KOPT-K1 (cell line): ENCODE data around the gene CXCL17.

Experiments
- H3K27ac ChIP-seq: fragments of 200-600 bp; sonication (generic); 2 replicates; pipeline ENCODE4 v1.5.1; 2016; ENCODE audit warnings: antibody characterized with exemption, mild to moderate bottlenecking, low read depth, low read length; ENCODE audit not compliant: poor library complexity, severe bottlenecking
- H3K36me3 ChIP-seq: fragments of 200-600 bp; sonication (generic); 2 replicates; pipeline ENCODE4 v1.5.1; 2017; ENCODE audit warnings: antibody characterized with exemption, mild to moderate bottlenecking, low read length, moderate library complexity; ENCODE audit not compliant: insufficient read depth
- H3K9me3 ChIP-seq: fragments of 200-600 bp; sonication (generic); 2 replicates; pipeline ENCODE4 v1.5.1; 2017; ENCODE audit warnings: antibody characterized with exemption, low read length, mild to moderate bottlenecking; ENCODE audit not compliant: insufficient read depth, poor library complexity, severe bottlenecking

CXCL17 gene

GRCh38 chr19:42445948-42446347, 3.2 kb upstream of the CXCL17 start:
- no peak overlapping the region for H3K27ac ChIP-seq
- no peaks in the 10 kb centered on the region for H3K9me3 ChIP-seq
- no peaks in the 10 kb centered on the region for H3K36me3 ChIP-seq

- Histone ChIP-seq H3K9me3 (no peaks in the 10 kb centered on the region), H3K27ac (no peak overlapping the region)
These were observed 1.2 kb upstream of the CXCL17 start for GRCh38 chr19:42443944-42444398.

GRCh38 chr19:42441049-42441445, 1.7 kb downstream of the CXCL17 start:
- no peaks in the 10 kb centered on the region for H3K36me3 ChIP-seq
- no peaks in the 10 kb centered on the region for H3K9me3 ChIP-seq
- H3K27ac ChIP-seq = no peak overlapping the region

More at GRCh38 chr19:42443944-42444398, 1.2 kb upstream of the CXCL17 start:
- H3K36me3 ChIP-seq = no peaks in the 10 kb centered on the region

GRCh38 chr19:42440357-42441048, 2.2 kb downstream of the CXCL17 start:
- Histone ChIP-seq H3K27ac (no peak overlapping the region), H3K9me3 (no peaks in the 10 kb centered on the region), H3K36me3 (no peaks in the 10 kb centered on the region)

- Histone ChIP-seq H3K9me3 (no peaks in the 10 kb centered on the region), H3K27ac (no peak overlapping the region), H3K36me3 (no peaks in the 10 kb centered on the region)
These were observed 6.7 kb downstream of the CXCL17 start for GRCh38 chr19:42436006-42436405.

GRCh38 chr19:42435316-42435715, 7.4 kb downstream of the CXCL17 start:
- no peaks in the 10 kb centered on the region for H3K36me3 ChIP-seq
- H3K9me3 ChIP-seq = no peaks in the 10 kb centered on the region
- no peak overlapping the region for H3K27ac ChIP-seq

- Histone ChIP-seq H3K27ac (no peak overlapping the region), H3K9me3 (no peaks in the 10 kb centered on the region), H3K36me3 (no peaks in the 10 kb centered on the region)
These were observed 9.1 kb downstream of the CXCL17 start for GRCh38 chr19:42433503-42434260.

- H3K27ac ChIP-seq = no peak overlapping the region
- H3K36me3 ChIP-seq = no peaks in the 10 kb centered on the region
- H3K9me3 ChIP-seq = no peaks in the 10 kb centered on the region
These were observed 11.3 kb downstream of the CXCL17 start for GRCh38 chr19:42431486-42431885.

- Histone ChIP-seq H3K36me3 (no peaks in the 10 kb centered on the region), H3K9me3 (no peaks in the 10 kb centered on the region), H3K27ac (no peak overlapping the region)
These were observed 14.1 kb downstream of the CXCL17 start for GRCh38 chr19:42428676-42429075.

GRCh38 chr19:42427313-42427712, 15.4 kb downstream of the CXCL17 start, which contains the start of gene LIPE:
TSS of gene LIPE (minus strand) at chr19:42427388. CDS start at chr19:42427149, 239 bp downstream.
- no peak within 1 kb of the TSS for H3K27ac ChIP-seq
- H3K9me3 ChIP-seq = no peaks in the 10 kb centered on the region
- H3K36me3 ChIP-seq = no peaks in the 10 kb centered on the region

- no peaks in the 10 kb centered on the region for H3K36me3 ChIP-seq
- no peak overlapping the region for H3K27ac ChIP-seq
- H3K9me3 ChIP-seq = no peaks in the 10 kb centered on the region
These were observed 16.1 kb downstream of the CXCL17 start for GRCh38 chr19:42426643-42427042.

GRCh38 chr19:42424712-42425131, 18.0 kb downstream of the CXCL17 start:
- Histone ChIP-seq H3K9me3 (no peaks in the 10 kb centered on the region), H3K27ac (no peak overlapping the region), H3K36me3 (no peaks in the 10 kb centered on the region)

- Histone ChIP-seq H3K36me3 (no peaks in the 10 kb centered on the region), H3K9me3 (no peaks in the 10 kb centered on the region), H3K27ac (no peak overlapping the region)
These were observed 18.4 kb downstream of the CXCL17 start for GRCh38 chr19:42424345-42424707.

GRCh38 chr19:42423462-42424344, 19.0 kb downstream of the CXCL17 start:
- Histone ChIP-seq H3K27ac (peak overlapping the region; percentile 51), H3K36me3 (no peaks in the 10 kb centered on the region), H3K9me3 (no peaks in the 10 kb centered on the region)

- H3K9me3 ChIP-seq = no peaks in the 10 kb centered on the region
- H3K27ac ChIP-seq = peak overlapping the region; percentile 51
- no peaks in the 10 kb centered on the region for H3K36me3 ChIP-seq
These were observed 19.8 kb downstream of the CXCL17 start for GRCh38 chr19:42422901-42423461.
